ENCODE data around the gene DIAPH3.

DIAPH3 gene

GRCh38 chr13:59665184-59665583 lies 498.5 kb downstream of the DIAPH3 start:
- no peak for DNase-seq

GRCh38 chr13:59664586-59664985 lies 499.1 kb downstream of the DIAPH3 start:
- DNase-seq = no peak

- no peak for DNase-seq
Measured at GRCh38 chr13:59663707-59664106, 500.0 kb downstream of the DIAPH3 start.

- DNase-seq = no peak
Measured at GRCh38 chr13:59660582-59660981, 503.1 kb downstream of the DIAPH3 start.

- no peak for DNase-seq
Measured at GRCh38 chr13:59659981-59660380, 503.7 kb downstream of the DIAPH3 start.

- no peak for DNase-seq
Measured at GRCh38 chr13:59658738-59659330, 504.9 kb downstream of the DIAPH3 start.

- no peak for DNase-seq
Measured at GRCh38 chr13:59658027-59658737, 505.5 kb downstream of the DIAPH3 start.

GRCh38 chr13:59653916-59654315 lies 509.8 kb downstream of the DIAPH3 start:
- DNase-seq = no peak

GRCh38 chr13:59651479-59651878 lies 512.2 kb downstream of the DIAPH3 start:
- DNase-seq = no peak

GRCh38 chr13:59643906-59644626 lies 519.7 kb downstream of the DIAPH3 start:
- no peak for DNase-seq

- no peak for DNase-seq
Measured at GRCh38 chr13:59643364-59643841, 520.3 kb downstream of the DIAPH3 start.

- no peak for DNase-seq
Measured at GRCh38 chr13:59641817-59642216, 521.9 kb downstream of the DIAPH3 start.

- DNase-seq = no peak
Measured at GRCh38 chr13:59641261-59641660, 522.5 kb downstream of the DIAPH3 start.

- no peak for DNase-seq
Measured at GRCh38 chr13:59638404-59638803, 525.3 kb downstream of the DIAPH3 start.

GRCh38 chr13:59635589-59635988 lies 528.1 kb downstream of the DIAPH3 start:
- no peak for DNase-seq

GRCh38 chr13:59633290-59633689 lies 530.4 kb downstream of the DIAPH3 start:
- DNase-seq = no peak

GRCh38 chr13:59631271-59631670 lies 532.5 kb downstream of the DIAPH3 start:
- DNase-seq = no peak

- no peak for DNase-seq
Measured at GRCh38 chr13:59625111-59625510, 538.6 kb downstream of the DIAPH3 start.

- no peak for DNase-seq
Measured at GRCh38 chr13:59623206-59623915, 540.4 kb downstream of the DIAPH3 start.

- no peak for DNase-seq
Measured at GRCh38 chr13:59621773-59622172, 542.0 kb downstream of the DIAPH3 start.
